Activated CD8-positive, alpha-beta T cell treated with anti-CD3 and anti-CD28 coated beads for 36 hours (primary cell): ENCODE measurements around the gene MINPP1. TPM values are rescaled to one million over a fixed set of nuclear protein-coding genes. Genes with fewer than 3 reads are reported as not detected.

Source experiments
- ATAC-seq: fragments of 200-7000 bp; cut with Tn5 transposase; one replicate; pipeline ENCODE4 v1.10.0; 2021; ENCODE audit warnings: mild to moderate bottlenecking, moderate library complexity
- CTCF ChIA-PET: fragments of 350-600 bp; sonication (Branson Sonifier 250); formaldehyde crosslinking; loops from one replicate; lab custom pipeline; 2021; ENCODE audit warnings: antibody characterized with exemption; lab: Charles Lee
- POLR2A ChIA-PET: fragments of 350-600 bp; sonication (Branson Sonifier 250); formaldehyde crosslinking; loops from one replicate; lab custom pipeline; 2021; ENCODE audit warnings: antibody characterized with exemption; lab: Charles Lee
- DNase-seq: peaks from one replicate; pipeline ENCODE4 v3.0.0-alpha.2; 2020
- H3K27ac Mint-ChIP-seq: one replicate; pipeline ENCODE4 v1.8.0; 2021; ENCODE audit warnings: mild to moderate bottlenecking, mixed read lengths
- H3K27me3 Mint-ChIP-seq: one replicate; pipeline ENCODE4 v1.8.0; 2021; ENCODE audit warnings: mixed read lengths
- H3K36me3 Mint-ChIP-seq: one replicate; pipeline ENCODE4 v1.8.0; 2021; ENCODE audit warnings: low read depth, mixed read lengths
- H3K4me1 Mint-ChIP-seq: one replicate; pipeline ENCODE4 v1.8.0; 2021; ENCODE audit warnings: low read depth, mixed read lengths
- H3K4me3 Mint-ChIP-seq: one replicate; pipeline ENCODE4 v1.8.0; 2021; ENCODE audit warnings: mild to moderate bottlenecking, moderate library complexity, mixed read lengths
- H3K9me3 Mint-ChIP-seq: one replicate; pipeline ENCODE4 v1.8.0; 2021; ENCODE audit warnings: mixed read lengths
- CTCF ChIP-seq: fragments of 200-600 bp; IDR thresholded peaks from one replicate; pipeline ENCODE4 v1.8.0; 2022; ENCODE audit warnings: antibody characterized with exemption, mild to moderate bottlenecking
- intact Hi-C: fragments of 100-400 bp; cut with micrococcal nuclease; formaldehyde crosslinking; loops from one replicate; pipeline ENCODE4 v1.10.0; 2022
- total RNA-seq, 2 experiments: library from RNA; stranded (reverse); gene quantifications; one replicate each; pipeline ENCODE4 v1.2.3, GENCODE V29; 2021

The MINPP1 gene
- total RNA-seq, 2 experiments from 2014 or later, result 6.0 to 7.1 TPM

- CTCF ChIA-PET, result interaction anchor here (0.7 to 1.5 kb wide), 4 partner anchors 9 to 218 kb away, joined by 3 to 6 read pairs (median 4); no protein-coding TSS in a partner anchor
- DNase-seq, result no peak
Observed at GRCh38 chr10:87532696-87533095, 28.0 kb downstream of the MINPP1 start.

GRCh38 chr10:87534173-87534858 is 29.6 kb downstream of the MINPP1 start:
- no peak for DNase-seq
- no peak for TF ChIP-seq CTCF
- H3K4me1 Mint-ChIP-seq, result peaks cover 10% of the 10 kb centered on the region
- H3K9me3 Mint-ChIP-seq, result no peaks in the 10 kb centered on the region
- H3K36me3 Mint-ChIP-seq, result peaks cover 24% of the 10 kb centered on the region
- H3K27me3 Mint-ChIP-seq, result no peaks in the 10 kb centered on the region
- intact Hi-C loops, result loop anchor here (5.0 kb wide), 1 partner anchor 123 kb away; the partner anchor contains the start of gene PAPSS2
- no peak overlapping the region for H3K27ac Mint-ChIP-seq
- no peak for ATAC-seq
- no peak overlapping the region for H3K4me3 Mint-ChIP-seq
- ChIA-PET POLR2A (no interaction called here), CTCF (interaction anchor here (0.7 to 1.5 kb wide), 4 partner anchors 14 to 850 kb away, joined by 3 to 4 read pairs (median 3); no protein-coding TSS in a partner anchor)

More at GRCh38 chr10:87532696-87533095, 28.0 kb downstream of the MINPP1 start:
- Mint-ChIP-seq H3K36me3 (peaks cover 35% of the 10 kb centered on the region), H3K27me3 (no peaks in the 10 kb centered on the region), H3K4me3 (no peak overlapping the region), H3K27ac (no peak overlapping the region), H3K4me1 (peaks cover 11% of the 10 kb centered on the region), H3K9me3 (peaks cover 5% of the 10 kb centered on the region)
- TF ChIP-seq CTCF, result no peak
- intact Hi-C loops, result loop anchor here (2.0 to 5.0 kb wide), 2 partner anchors 125 to 202 kb away; partner anchors contain the start of gene PAPSS2
- no peak for ATAC-seq
- POLR2A ChIA-PET, result no interaction called here

GRCh38 chr10:87538092-87539015 is 33.7 kb downstream of the MINPP1 start:
- Mint-ChIP-seq H3K27ac (no peak overlapping the region), H3K36me3 (peaks cover 40% of the 10 kb centered on the region), H3K9me3 (peaks cover 17% of the 10 kb centered on the region), H3K4me1 (peaks cover 14% of the 10 kb centered on the region), H3K27me3 (no peaks in the 10 kb centered on the region), H3K4me3 (no peak overlapping the region)
- no peak for TF ChIP-seq CTCF
- intact Hi-C loops, result no loop called here
- ChIA-PET POLR2A (no interaction called here), CTCF (interaction anchor here (1.7 kb wide), 1 partner anchor 34 kb away, joined by 3 read pairs; no protein-coding TSS in a partner anchor)
- ATAC-seq (no peak), DNase-seq (no peak)

- intact Hi-C loops, result no loop called here
- H3K27me3 Mint-ChIP-seq, result no peaks in the 10 kb centered on the region
- peaks cover 18% of the 10 kb centered on the region for H3K9me3 Mint-ChIP-seq
- DNase-seq (no peak), ATAC-seq (no peak)
- H3K4me1 Mint-ChIP-seq, result peaks cover 20% of the 10 kb centered on the region
- POLR2A ChIA-PET, result no interaction called here
- peaks cover 44% of the 10 kb centered on the region for H3K36me3 Mint-ChIP-seq
- TF ChIP-seq CTCF, result no peak
- CTCF ChIA-PET, result no interaction called here
- H3K27ac Mint-ChIP-seq, result no peak overlapping the region
- H3K4me3 Mint-ChIP-seq, result no peak overlapping the region
Observed at GRCh38 chr10:87541114-87541513, 36.4 kb downstream of the MINPP1 start.
